B cell (primary cell): ENCODE data around the gene AZU1.

Experiments
- EZH2 ChIP-seq: IDR thresholded peaks from 2 replicates; pipeline ENCODE4 v1.6.1; 2012; ENCODE audit warnings: borderline replicate concordance, low read depth, mild to moderate bottlenecking, moderate library complexity, low read length; ENCODE audit not compliant: insufficient read depth, poor library complexity, severe bottlenecking
- TF ChIP-seq, protein P1 (sequence below): fragments of 200-600 bp; IDR thresholded peaks from one replicate; pipeline ENCODE4 v1.8.0; 2022; ENCODE audit warnings: antibody characterized with exemption, mild to moderate bottlenecking

DNA sequence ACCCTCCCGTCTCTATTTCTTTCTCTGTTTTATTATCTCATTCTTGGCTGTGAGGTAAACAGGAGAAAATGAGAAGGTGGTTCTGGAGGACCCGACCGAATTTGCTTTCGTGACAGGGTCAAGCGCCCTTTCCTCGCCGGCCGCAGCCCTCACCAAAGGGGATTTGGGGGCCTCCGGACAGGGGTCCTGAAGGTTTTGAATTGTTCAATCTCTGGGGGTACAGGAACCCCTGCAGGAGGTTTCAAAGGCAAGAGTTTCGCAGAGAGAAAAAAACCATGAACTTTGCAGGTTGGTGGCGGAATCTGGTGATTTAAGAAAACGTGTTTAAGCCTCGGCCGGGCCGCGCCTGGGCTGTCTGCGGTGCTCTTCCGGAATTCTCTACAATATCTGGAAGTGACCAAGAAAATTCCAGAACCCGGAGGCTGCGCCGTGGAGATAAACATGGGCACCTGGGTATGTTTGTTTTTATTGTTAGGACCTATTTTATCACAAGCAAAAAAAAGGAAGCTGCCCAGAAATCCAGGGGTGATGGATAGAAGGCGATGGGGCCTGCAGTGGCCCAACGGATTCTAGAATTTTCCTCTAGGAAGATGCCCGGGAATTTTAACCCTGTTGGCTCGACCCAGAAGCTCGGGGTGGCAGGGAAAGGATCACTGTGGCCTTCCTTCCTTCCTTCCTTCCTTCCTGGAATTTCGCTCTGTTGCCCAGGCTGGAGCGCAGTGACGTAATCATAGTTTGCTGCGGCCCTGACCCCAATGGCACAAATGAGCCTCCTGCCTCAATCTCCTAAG is 44.6 kb upstream of the AZU1 start:
- TF ChIP-seq, protein P1, sequence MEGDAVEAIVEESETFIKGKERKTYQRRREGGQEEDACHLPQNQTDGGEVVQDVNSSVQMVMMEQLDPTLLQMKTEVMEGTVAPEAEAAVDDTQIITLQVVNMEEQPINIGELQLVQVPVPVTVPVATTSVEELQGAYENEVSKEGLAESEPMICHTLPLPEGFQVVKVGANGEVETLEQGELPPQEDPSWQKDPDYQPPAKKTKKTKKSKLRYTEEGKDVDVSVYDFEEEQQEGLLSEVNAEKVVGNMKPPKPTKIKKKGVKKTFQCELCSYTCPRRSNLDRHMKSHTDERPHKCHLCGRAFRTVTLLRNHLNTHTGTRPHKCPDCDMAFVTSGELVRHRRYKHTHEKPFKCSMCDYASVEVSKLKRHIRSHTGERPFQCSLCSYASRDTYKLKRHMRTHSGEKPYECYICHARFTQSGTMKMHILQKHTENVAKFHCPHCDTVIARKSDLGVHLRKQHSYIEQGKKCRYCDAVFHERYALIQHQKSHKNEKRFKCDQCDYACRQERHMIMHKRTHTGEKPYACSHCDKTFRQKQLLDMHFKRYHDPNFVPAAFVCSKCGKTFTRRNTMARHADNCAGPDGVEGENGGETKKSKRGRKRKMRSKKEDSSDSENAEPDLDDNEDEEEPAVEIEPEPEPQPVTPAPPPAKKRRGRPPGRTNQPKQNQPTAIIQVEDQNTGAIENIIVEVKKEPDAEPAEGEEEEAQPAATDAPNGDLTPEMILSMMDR: no peak
- no peak for TF ChIP-seq EZH2
